CMK (cell line): ENCODE measurements around the gene UTS2R.
"Not testable (repeated sequence)": the region's sequence is repeated elsewhere in the genome, so short reads cannot be mapped to it uniquely, and the experiment has no call there.

Experiments
- DNase-seq: peaks from one replicate; pipeline ENCODE4 v3.0.0-alpha.2; 2010; ENCODE audit warnings: low read depth

Gene UTS2R

DNA sequence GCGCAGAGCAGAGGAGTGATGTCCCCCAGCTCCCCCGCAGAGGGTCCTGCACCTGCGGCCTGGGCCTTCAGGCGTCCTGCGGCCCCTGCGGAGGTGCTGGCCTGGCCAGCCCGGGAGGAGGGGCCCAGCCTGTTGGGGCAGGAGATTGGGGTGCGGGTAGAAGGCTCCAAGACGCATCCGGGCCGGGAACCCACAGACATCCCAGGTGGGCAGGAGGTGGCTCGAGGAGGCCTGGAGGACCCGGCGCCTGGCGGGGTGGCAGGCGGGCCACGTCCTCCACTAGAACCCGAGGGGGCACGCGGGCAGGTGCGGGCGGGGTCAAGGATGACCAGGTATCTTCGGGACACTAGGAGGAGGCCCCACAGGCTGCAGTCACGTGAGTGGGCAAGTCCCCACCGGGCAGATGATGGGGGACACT lies 37.4 kb upstream of the UTS2R start:
- DNase-seq: no peak

DNA sequence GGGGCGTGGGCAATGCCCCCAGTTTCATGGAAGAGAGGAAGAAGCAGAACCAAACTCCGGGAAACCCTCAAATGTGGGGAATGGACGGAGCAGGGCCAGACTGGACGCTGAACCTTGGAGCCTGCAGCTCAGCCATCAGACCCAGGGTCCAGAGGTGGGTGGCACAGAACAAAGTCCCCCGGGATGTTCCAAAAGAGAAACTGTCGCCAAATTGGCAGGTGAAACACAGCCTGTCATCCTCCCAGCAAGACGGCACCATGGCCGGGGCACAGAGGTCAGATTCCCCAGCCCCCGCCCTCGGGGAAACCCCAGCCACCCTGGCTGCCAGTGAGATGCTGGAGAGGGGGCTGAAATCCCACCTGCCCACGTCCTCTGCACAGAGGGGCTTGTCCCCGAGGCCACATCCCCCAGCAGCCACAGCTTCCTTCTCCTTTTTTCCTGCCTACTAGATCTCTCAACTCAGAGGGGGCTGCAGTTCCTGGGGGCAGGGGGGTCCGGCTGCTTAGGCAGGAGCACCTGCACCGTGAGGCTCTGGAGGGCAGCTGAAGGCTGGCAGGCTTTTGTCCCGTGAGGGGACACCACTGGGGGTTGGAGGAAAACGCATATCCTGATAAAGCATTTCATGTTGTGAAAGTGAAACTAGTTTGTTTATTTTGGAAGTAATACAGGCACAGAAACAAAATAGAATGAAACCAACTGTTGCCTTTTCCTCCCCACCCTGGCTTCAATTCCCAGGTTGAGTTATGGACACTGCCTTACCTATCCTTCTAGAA lies 36.8 kb upstream of the UTS2R start:
- no peak for DNase-seq

DNA sequence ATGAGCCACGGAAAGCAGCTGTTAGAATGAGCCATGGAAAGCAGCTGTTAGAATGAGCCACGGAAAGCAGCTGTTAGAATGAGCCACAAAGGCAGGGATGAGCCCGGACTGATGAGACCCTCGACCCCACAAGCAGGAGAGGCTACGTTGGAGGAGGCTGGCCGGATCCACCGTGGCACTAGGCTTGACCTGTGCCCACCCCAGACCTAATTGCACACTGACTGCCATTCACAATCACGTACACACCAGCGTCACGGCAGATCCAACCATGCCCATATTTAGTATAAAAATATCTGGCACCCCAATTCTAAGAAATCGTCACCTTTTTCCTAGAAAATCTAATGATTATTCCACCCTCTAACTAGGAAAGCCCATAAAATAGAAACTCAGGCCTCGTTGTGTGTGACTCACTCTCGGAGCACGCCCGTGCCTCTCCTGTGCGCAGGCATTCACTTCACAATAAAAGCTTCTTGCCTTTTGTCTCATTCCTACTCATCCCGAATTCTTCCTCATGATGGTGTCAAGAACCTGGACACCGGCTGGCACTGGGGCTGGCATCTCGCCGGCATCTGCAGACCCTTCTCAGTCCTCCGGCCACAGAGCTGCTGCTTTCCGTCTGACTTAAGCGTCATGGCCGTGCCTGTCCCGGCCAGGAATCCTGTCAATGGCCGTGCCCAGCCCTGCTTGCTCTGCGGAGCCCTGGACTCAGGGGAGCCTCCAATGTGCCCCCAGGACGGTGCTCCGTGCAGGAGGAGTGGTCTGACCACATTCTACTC lies 32.5 kb upstream of the UTS2R start:
- no peak for DNase-seq

DNA sequence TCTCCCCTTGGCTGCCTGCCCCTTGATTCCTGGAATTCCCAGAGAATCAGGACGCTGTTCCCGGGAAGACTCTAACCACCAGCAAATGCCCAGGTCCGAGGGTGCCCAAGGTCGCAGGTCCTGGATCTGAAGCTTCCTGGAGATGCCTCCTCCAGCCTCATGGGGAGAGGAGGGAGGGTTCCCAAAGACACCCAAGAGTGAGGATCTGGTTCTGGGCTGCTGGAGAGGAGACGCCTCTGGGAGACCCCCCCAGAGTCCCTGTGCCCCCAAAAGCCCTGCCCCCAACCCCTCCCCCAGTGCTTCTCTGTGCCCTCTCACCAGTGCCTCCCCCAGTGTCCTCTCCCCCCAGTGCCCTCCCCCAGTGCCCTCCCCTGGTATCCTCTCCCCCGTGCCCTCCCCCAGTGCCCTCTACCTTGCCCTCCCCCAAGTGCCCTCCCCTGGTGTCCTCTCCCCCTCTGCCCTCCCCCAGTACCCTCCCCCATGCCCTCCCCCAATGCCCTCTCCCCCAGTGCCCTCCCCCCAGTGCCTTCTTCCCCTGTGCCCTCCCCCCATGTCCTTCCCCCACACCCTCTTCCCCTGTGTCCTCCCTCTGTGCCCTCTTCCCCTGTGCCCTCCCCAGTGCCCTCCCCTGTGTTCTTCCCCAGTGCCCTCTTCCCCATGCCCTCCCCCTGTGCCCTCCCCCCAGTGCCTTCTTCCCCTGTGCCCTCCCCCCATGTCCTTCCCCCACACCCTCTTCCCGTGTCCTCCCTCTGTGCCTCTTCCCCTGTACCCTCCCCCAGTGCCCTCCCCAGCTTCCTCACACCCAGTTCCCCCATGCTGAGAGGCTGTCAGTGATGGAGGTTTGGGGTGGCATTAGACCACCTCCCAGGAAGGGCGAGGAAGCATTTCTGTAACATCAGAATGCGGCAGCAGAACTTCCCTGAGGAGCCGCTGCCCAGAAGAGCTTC lies 31.7 kb upstream of the UTS2R start:
- peak; percentile 73 for DNase-seq

DNA sequence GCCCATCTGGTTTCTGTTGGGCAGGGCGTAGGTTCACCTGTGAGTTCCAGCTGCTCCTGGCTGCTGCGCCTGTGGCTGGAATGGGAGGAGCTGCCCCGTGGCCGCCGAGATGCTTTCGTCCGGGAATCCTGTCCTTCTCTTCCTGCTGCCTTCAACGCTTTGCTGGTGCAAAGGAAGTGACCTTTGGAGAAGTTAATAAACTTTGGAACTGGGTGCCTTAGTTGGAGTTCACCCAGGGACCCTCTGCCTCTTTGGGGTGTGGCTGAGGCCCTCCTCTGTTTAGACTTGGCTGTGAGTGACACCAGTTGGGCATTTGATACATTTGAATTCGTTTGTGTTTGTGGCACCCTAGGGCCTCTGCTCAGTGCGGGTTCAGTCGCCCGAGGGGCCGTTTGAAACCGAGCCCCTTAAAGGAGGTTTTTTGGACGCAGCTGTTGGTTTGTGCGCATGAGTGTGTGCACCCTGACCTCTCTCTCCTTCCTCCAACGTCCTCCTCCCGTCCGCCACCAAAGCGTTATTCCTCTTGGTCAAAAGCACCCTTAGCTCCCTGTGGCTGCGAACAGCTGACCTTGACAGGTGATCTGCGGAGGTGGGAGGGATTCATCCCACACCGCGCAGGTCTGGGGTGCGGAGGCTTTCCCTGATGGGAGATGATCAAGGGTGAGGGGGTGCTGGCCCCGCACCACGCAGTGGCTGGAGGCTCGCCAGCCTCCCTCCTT lies 29.0 kb upstream of the UTS2R start:
- DNase-seq: no peak

DNA sequence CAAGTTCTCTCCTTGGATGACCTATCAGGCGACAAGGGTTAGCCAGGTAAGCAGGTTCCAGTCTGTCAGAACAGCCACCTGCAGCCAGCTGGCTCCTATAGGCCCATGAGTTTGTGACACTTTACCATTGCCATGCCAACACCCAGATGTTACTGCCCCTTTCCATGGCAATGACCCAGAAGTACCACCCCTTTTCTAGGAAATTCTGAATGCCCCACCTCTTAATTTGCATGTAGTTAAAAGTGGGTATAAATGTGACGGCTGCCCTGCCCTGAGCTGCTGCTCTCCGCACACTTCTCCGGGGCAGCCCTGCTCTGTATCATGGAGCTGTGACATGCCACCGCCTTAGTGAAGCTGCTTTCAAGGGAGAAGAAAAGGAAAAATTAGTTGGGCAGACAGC lies 28.0 kb upstream of the UTS2R start:
- no peak for DNase-seq

DNA sequence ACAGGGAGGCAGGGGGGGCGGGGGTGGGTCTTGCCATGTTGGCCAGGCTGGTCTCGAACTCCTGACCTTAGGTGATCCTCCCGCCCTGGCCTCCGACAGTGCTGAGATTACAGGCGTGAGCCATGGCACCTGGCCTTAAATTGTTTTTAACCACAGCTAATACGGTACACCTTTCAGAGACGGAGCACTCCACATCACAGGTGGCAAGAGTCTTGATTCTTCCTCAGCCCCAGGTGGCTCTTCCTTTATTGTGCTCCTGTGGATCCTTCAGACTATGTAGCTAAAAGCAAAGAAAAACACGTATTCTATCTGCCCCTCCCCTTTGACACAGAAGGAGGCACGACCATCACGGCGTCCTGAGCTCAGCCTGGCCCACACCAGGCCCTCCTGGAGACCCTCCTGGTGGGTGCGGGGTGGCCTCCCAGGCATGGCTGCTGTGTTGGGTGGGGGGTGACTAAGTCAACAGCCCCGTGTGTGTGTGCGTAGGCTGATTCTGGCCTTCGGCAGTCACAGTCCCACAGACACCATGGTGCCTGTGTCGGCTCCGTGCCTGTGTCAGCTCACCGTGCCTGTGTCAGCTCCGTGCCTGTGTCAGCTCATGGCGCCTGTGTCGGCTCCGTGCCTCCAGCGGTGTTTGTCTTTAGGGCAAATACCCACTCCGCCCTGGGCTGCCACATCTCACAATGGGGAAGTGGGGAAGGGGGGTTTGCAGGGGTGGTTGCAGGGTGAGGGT lies 27.2 kb upstream of the UTS2R start:
- no peak for DNase-seq

DNA sequence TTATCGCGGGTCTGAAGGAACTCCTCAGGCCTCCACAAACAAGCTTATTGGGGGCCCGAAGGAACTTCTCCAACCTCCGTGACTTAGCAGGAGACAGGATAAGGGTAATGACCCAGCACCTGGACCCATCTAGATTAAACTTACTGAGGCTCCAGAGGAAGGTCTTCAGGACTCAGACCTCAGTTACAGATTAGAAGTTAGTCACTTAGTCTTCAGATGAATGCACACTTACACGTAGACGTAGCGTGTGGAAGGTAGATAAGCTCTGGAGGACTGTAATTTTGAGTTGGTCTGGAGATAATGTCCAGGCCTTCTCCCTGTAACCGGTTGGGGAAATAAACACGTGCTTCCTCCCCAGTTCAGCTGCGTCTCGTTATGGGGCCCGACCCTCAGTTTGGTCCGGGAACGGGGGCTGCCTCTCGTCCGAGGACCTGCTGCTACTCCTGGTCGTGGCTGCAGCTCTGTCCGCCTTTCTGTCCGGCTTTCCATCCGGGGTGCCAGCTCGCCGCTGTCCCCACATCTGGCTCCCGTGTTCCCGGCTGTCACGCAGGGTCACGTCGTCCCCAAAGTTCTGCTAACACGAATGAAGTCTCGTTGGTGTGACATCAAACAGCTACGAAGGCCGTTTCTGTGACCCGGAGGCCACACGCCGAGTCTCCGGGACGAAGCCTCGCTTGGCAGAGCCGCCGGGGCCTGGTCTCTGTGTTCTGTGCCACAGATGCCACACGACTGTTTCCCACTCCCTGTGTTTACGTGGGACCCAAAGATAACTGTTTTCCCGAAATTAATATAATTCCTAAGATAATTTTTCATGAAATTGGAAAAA lies 26.2 kb upstream of the UTS2R start:
- no peak for DNase-seq

DNA sequence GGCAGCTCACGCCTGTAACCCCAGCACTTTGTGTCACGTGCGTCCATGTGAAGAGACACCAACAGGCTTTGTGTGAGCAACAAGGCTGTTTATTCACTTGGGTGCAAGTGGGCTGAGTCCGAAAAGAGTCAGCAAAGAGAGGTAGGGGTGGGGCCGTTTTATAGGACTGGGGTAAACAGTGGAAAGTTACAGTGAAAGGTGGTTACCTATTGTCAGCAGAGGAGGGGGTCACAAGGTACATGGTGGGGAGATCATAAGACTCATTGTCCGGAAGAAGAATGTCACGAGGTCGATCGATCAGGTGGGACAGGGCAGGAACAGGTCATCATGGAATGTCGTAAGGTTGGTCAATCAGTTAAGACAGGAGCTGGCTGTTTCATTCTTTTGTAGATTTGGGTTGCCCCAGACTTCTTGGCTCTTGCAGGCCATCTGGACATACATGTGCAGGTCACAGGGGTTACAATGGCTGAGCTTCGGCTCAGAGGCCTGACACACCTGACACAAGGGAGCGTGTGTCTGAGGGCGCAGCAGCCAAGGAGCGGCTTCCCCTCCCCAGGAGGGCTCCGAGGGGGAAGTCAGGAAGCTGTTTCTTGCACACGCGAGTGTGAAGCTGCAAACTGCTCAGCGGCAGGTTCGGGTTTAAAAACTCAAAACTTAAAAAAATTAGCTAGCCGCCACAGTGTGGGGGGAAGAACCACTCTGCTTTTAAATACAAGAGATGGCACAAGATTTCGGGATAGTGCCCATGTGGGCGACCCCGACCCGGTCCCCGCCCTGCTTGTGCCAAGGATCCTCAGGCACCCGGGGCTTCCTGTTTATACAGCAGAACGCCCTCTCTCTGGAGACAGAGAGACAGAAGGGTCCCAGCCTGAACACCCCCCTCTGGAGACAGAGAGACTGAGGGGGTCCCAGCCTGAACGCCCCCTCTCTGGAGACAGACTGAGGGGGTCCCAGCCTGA lies 24.9 kb upstream of the UTS2R start:
- DNase-seq: no peak

DNA sequence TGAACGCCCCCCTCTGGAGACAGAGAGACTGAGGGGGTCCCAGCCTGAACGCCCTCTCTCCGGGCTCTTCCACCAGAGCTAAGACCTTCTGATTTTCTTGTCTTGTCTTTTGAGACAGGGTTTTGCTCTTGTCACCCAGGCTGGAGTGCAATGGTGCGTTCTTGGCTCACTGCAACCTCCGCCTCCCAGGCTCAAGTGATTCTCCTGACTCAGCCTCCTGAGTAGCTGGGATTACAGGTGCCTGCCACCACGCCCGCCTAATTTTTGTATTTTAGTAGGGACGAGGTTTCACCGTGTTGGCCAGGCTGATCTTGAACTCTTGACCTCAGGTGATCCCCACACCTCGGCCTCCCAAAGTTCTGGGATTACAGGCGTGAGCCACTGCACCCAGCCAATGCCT lies 23.6 kb upstream of the UTS2R start:
- DNase-seq: not testable (repeated sequence)

DNA sequence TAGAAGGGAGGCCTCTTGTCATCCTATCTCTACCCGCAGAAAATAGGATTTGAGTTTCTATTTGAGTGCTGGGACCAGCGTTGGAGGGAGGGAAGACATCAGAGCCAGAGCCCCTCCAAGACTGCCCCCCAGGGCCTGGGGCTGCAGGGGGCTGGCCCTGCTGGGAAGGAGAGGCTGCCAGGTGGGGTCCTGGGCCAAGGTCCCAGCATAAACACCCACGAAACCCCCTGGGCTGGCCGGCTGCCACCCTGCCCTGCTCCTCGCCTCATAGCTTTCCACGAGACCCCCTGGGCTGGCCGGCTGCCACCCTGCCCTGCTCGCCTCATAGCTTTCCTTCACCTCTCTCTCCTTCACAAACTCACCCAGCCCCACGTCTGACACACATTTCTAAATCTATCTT lies 23.1 kb upstream of the UTS2R start:
- no peak for DNase-seq

DNA sequence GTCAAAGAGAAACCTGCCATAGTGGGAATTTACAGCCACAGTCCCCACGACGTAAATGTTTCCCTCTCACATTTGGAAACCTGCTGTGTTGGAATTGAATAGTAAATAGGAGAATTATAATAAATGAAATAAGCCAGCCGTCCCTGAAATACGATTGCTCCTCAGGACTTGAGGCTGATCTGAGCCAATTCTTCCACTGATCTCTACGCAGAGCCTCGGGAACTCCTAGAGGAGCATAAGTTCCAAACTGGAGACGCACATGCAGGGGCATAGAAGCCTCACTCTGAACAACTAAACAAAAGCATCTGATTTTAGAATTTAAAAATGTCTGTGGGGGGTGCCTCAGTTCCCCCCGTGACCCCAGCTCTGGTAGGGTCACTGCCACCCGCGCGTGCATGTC lies 22.7 kb upstream of the UTS2R start:
- no peak for DNase-seq

DNA sequence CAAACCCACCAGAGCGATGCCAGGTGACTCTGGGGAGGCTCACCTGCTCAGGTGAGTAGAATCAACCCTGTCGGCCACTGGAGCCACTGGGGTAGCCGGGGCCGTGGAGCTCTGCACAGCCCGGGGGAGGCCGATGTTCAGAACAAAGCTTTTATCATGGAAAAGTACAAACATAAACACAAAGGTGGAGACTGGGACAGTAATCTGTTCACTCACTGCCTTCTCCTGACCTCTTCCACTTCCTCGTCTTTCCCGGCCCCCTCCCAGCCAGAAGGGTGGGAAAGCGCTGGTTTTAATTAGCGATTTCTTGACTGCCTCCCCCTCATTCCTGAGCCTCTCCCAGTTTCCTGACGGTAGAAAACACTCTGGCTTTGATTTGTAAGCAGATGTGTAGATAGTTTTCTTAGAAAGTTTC lies 22.3 kb upstream of the UTS2R start:
- DNase-seq: no peak

DNA sequence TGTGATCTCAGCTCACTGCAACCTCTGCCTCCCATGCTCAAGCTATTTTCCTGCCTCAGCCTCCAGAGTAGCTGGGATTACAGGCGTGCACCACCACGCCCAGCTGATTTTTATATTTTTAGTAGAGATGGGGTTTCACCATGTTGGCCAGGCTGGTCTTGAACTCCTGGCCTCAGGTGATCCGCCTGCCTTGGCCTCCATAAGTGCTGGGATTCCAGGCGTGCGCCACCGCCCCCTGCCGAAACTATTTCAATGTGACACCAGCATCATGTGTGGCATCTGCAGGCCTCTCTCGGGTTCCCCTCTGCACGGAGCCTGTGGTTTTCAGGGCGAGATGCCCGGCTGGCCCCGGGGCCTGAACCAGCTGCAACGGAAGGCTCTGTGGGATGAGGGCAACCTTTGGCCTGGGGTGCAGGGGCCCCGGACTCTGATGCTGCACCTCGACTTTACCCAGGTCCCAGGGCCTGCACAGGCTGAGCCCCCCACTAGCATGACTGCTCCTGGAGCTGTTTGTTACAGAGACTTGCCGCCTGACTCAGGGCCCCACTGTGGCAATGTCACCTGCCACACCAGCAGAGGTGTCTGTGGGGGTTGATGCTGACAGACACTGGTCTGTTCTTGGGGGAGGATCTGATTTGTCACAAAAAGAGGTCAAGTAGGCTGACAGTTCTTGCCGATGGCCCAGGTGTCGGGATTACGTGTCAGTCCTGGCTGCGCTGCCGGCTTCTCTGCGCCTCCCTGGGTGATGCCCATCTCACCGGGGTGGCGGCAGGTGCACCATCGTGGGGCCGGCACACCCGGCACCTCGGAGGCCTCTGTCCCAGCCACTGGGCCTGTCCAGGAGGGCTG lies 21.2 kb upstream of the UTS2R start:
- DNase-seq: no peak

DNA sequence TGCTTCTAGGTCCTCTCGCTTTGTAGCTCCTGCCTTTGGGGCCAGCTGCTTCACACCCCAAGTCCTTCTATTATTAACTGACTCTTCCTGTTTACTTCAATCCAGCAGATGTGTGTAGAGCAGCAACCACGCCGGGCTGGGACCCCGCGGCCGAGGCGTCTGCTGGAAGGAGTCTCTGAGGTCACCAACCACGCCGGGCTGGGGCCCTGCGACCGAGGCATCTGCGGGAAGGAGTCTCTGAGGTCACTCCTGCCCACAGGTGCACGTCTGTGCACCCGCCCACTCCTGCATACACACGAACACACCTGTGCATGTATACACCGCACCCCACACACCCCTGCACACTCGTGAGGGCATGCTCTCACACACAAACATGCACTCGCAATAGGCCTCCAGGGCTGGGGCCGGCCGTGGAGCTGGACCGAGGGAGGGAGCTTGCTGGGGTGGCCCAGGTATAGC lies 20.3 kb upstream of the UTS2R start:
- DNase-seq: no peak

DNA sequence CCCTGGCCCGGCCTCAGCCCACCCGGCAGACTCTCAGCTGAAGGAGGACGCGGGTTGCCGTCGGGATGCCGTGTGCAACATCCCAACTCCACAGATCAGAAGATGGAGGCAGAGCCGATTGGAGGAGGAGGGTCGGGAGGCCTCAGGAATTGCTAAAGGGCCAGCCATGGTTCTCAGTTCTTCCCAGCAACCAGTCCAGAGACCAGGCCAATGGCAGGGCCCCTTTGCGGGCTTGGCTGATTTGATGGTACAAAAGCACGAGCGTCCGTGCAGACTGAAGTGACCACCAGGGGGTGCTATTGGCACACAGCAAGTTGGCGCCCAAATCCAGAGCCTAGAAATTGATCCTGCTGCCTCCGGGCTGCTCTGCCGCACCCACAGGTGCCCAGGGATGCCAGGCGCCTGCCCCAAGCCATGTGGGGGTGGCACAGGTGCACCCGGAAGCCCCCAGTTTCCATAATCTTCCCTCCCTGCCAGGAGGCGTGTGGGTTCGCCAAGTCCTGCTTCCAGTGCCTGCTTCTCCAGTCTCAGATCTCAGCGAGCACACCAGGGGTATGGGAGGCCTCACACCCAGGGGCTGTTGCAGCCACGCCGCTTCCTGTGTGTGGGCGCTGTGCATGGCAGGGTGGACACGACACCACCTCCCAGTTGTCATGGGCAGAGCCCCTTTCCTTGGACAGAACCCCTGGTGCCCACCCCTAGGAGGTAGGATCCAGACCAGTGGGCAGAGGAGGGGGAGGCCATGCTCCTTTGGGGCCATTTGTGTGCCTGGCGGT lies 19.7 kb upstream of the UTS2R start:
- peak; percentile 71 for DNase-seq

DNA sequence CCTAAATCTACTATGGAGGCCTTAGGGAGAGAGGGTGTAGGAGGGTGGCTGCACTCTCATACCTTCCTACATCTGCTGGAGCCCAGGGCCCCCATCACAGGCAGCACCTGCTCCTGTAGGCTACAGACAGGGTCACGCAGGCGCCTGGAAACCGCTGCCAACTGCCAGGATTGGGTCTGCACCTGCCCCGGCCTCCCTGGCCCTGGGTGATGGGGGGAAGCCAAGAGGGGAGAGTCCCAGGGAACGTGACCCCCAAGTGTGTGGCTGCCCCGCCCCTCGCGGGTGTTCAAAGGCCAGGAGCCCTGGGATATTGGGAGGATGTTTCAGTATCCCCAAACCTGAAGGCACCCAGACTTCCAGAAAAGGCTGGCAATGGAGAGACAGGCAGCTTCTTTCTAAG lies 18.1 kb upstream of the UTS2R start:
- no peak for DNase-seq
